Osteoblast (primary cell): ENCODE results near the gene NEGR1. TPM values are rescaled to one million over a fixed set of nuclear protein-coding genes. Genes with fewer than 3 reads are reported as not detected.

ENCODE experiments used
- DNase-seq: peaks from one replicate; pipeline ENCODE4 v3.0.0; 2011; ENCODE audit warnings: low spot score, mixed read lengths; ENCODE audit not compliant: insufficient read length; ENCODE audit errors: missing footprints
- H2AFZ ChIP-seq: 2 replicates; pipeline ENCODE4 v1.6.0; 2011; ENCODE audit warnings: mild to moderate bottlenecking, low read length
- H3K27ac ChIP-seq: 2 replicates; pipeline ENCODE4 v1.5.1; 2011; ENCODE audit warnings: mild to moderate bottlenecking, low read depth, low read length, moderate library complexity
- H3K27me3 ChIP-seq: 2 replicates; pipeline ENCODE4 v1.6.0; 2012; ENCODE audit warnings: mild to moderate bottlenecking, control low read depth, inconsistent platforms, low read length, moderate library complexity; ENCODE audit not compliant: insufficient read depth
- H3K36me3 ChIP-seq: 2 replicates; pipeline ENCODE4 v1.5.1; 2011; ENCODE audit warnings: mild to moderate bottlenecking, low read length, control low read depth, moderate library complexity; ENCODE audit not compliant: insufficient read depth
- H3K4me1 ChIP-seq: 2 replicates; pipeline ENCODE4 v1.5.1; 2011; ENCODE audit warnings: mild to moderate bottlenecking, low read length, control low read depth, moderate library complexity; ENCODE audit not compliant: insufficient read depth
- H3K4me2 ChIP-seq: 2 replicates; pipeline ENCODE4 v1.6.0; 2011; ENCODE audit warnings: mild to moderate bottlenecking, low read length; ENCODE audit not compliant: insufficient read depth
- H3K4me3 ChIP-seq: fragments of 200-600 bp; sonication (generic); 3 replicates; pipeline ENCODE4 v1.5.1; 2012; ENCODE audit warnings: mild to moderate bottlenecking, low read length, inconsistent platforms; ENCODE audit not compliant: insufficient read depth
- H3K79me2 ChIP-seq: 2 replicates; pipeline ENCODE4 v1.6.0; 2012; ENCODE audit warnings: mild to moderate bottlenecking, low read length, control low read depth, inconsistent platforms; ENCODE audit not compliant: insufficient read depth
- H3K9me3 ChIP-seq: 2 replicates; pipeline ENCODE4 v1.5.1; 2011; ENCODE audit warnings: low read depth, low read length, control low read depth
- H4K20me1 ChIP-seq: 2 replicates; pipeline ENCODE4 v1.6.0; 2012; ENCODE audit warnings: mild to moderate bottlenecking, low read length, control low read depth; ENCODE audit not compliant: insufficient read depth
- total RNA-seq: library from RNA; depleted of rRNA; stranded (reverse); fragments of >200 nt; gene quantifications from 2 replicates; pipeline ENCODE4 v1.2.3, GENCODE V29; 2012
- TF ChIP-seq, protein P1 (sequence below): IDR thresholded peaks from 2 replicates; pipeline ENCODE4 v1.5.1; 2011; ENCODE audit warnings: mild to moderate bottlenecking, low read depth, low read length, moderate library complexity; ENCODE audit errors: extremely low read depth

NEGR1 gene
- total RNA-seq, 1 donor: 18.1 TPM

DNA sequence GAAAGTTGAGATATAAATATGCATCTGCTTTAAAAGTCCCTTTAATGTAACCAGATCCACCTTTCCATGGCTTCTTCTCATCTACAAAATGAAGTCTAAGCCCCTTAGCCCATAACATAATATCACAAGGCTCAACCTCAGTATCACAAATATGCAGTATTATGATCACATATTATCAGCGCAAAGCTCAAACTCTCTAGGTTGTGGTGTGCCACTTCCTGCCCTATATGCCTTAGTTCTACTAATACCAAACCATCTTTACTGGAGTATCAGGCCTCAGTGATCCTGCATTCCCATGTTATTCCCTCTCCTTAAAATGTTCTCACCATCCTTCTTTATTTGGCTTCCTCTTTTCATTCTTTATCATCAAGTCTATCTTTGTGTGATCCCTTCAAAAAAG is 301.8 kb downstream of the NEGR1 start:
- no peaks in the 10 kb centered on the region for H3K79me2 ChIP-seq

GRCh38 chr1:71979882-71980281 is 302.5 kb downstream of the NEGR1 start:
- Histone ChIP-seq H3K4me1 (no peaks in the 10 kb centered on the region), H4K20me1 (no peaks in the 10 kb centered on the region), H3K27me3 (no peaks in the 10 kb centered on the region), H3K79me2 (no peaks in the 10 kb centered on the region), H3K4me2 (no peak overlapping the region), H2AFZ (no peak overlapping the region), H3K36me3 (no peaks in the 10 kb centered on the region), H3K4me3 (no peak overlapping the region), H3K27ac (no peak overlapping the region), H3K9me3 (no peaks in the 10 kb centered on the region)
- TF ChIP-seq, protein P1, sequence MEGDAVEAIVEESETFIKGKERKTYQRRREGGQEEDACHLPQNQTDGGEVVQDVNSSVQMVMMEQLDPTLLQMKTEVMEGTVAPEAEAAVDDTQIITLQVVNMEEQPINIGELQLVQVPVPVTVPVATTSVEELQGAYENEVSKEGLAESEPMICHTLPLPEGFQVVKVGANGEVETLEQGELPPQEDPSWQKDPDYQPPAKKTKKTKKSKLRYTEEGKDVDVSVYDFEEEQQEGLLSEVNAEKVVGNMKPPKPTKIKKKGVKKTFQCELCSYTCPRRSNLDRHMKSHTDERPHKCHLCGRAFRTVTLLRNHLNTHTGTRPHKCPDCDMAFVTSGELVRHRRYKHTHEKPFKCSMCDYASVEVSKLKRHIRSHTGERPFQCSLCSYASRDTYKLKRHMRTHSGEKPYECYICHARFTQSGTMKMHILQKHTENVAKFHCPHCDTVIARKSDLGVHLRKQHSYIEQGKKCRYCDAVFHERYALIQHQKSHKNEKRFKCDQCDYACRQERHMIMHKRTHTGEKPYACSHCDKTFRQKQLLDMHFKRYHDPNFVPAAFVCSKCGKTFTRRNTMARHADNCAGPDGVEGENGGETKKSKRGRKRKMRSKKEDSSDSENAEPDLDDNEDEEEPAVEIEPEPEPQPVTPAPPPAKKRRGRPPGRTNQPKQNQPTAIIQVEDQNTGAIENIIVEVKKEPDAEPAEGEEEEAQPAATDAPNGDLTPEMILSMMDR: no peak
- no peak for DNase-seq

More for the DNA sequence above, 301.8 kb downstream of the NEGR1 start:
- no peak overlapping the region for H3K4me2 ChIP-seq
- no peak overlapping the region for H3K27ac ChIP-seq
- H3K4me3 ChIP-seq: no peak overlapping the region
- no peaks in the 10 kb centered on the region for H3K27me3 ChIP-seq
- no peaks in the 10 kb centered on the region for H3K4me1 ChIP-seq
- TF ChIP-seq, protein P1: no peak
- no peak for DNase-seq
- H3K36me3 ChIP-seq: no peaks in the 10 kb centered on the region
- H3K9me3 ChIP-seq: no peaks in the 10 kb centered on the region
- H2AFZ ChIP-seq: no peak overlapping the region
- H4K20me1 ChIP-seq: no peaks in the 10 kb centered on the region

DNA sequence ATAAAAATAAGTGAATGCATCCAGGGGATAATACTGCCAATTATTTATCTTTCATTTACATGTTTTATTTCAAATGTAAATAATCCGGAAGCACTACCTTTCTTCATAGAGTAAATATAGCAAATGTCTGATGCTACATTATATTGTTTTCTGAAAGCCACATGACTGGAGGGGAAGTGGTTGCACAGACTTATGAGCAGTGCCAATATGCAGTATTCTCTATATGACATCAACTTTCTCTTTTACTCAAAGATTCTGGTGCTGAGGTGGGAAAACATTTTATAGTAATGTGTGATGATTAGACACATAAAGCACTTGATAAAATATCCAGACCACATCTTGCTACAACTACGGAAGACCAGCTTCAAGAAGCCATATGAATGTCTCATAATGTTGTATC is 314.7 kb downstream of the NEGR1 start:
- TF ChIP-seq, protein P1: no peak
- DNase-seq: no peak

DNA sequence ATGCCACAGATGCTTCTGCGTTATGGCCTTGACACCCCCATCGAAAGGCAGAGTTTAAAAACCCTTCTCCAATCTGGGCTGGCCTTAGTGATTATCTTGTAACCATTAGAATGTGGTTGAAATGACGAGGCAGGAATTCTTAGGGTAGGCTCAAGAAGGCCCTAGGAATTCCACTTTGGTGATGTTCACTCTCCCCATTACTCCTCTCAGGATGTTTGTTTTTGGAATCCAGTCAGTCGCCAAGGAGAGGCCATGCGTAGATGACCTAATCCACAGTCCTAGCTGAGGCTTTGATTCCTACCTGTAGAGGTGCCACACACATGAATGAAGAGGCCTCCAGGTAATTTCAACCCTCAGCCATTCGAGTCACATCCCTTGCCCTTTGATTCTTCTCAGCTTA is 318.2 kb downstream of the NEGR1 start:
- no peaks in the 10 kb centered on the region for H3K9me3 ChIP-seq
- H3K79me2 ChIP-seq: no peaks in the 10 kb centered on the region
- no peak overlapping the region for H3K27ac ChIP-seq
- no peaks in the 10 kb centered on the region for H3K4me1 ChIP-seq
- H3K4me3 ChIP-seq: no peak overlapping the region
- H3K4me2 ChIP-seq: no peak overlapping the region
- TF ChIP-seq, protein P1: no peak
- H4K20me1 ChIP-seq: no peaks in the 10 kb centered on the region
- no peak overlapping the region for H2AFZ ChIP-seq
- no peaks in the 10 kb centered on the region for H3K36me3 ChIP-seq
- no peaks in the 10 kb centered on the region for H3K27me3 ChIP-seq
- no peak for DNase-seq

More for the DNA sequence above, 314.7 kb downstream of the NEGR1 start:
- H3K4me2 ChIP-seq: no peak overlapping the region
- H3K36me3 ChIP-seq: no peaks in the 10 kb centered on the region
- H3K4me3 ChIP-seq: no peak overlapping the region
- H4K20me1 ChIP-seq: no peaks in the 10 kb centered on the region
- no peak overlapping the region for H3K27ac ChIP-seq
- H3K27me3 ChIP-seq: no peaks in the 10 kb centered on the region
- no peaks in the 10 kb centered on the region for H3K9me3 ChIP-seq
- no peaks in the 10 kb centered on the region for H3K79me2 ChIP-seq
- H2AFZ ChIP-seq: no peak overlapping the region
- no peaks in the 10 kb centered on the region for H3K4me1 ChIP-seq
